AG10803 (cell line): ENCODE results near the gene REPS2.
"Not testable (repeated sequence)": the region's sequence is repeated elsewhere in the genome, so short reads cannot be mapped to it uniquely, and the experiment has no call there.

Experiments
- DNase-seq: peaks from one replicate; pipeline ENCODE4 v3.0.0; 2010; ENCODE audit warnings: low read depth
- H3K4me3 ChIP-seq: 2 replicates; pipeline ENCODE4 v1.5.1; 2011; ENCODE audit warnings: mild to moderate bottlenecking, low read length, control low read depth
- TF ChIP-seq, protein P1 (sequence below): conservative IDR thresholded peaks from 2 replicates; pipeline ENCODE4 v1.5.1; 2011; ENCODE audit warnings: mild to moderate bottlenecking, low read length, control low read depth, inconsistent platforms

REPS2 gene

DNA sequence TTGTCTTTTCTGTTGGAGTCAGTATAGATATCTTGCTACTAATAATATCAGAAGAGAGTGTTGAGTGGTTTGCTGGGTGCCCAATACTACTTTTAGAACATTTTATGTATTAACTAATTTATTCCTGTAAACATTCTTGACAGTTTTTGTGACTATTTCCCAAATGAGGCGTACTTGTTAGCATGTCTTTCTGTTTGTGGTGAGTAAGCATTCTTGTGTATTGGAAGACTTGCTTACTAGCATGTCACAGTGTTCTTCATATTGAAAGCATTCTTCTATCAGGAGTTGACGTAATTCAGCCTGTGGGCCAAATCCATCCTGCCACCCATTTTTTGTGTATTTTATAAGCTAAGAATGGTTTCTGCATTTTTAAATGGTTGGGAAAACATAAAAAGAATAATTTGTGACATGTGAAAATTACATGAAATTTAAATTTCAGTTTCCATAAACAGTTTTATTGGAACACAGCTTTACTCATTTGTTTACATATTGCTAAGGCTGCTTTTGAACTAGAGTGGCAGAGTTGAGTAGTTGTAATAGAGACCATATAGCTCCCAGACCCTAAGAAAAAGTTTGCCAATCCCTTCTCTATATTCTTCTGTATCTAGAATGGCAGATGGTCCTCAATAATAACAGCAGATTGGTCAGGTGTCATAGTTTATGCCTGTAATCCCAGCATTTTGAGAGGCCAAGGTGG is 20.4 kb downstream of the REPS2 start:
- no peak overlapping the region for H3K4me3 ChIP-seq
- TF ChIP-seq, protein P1, sequence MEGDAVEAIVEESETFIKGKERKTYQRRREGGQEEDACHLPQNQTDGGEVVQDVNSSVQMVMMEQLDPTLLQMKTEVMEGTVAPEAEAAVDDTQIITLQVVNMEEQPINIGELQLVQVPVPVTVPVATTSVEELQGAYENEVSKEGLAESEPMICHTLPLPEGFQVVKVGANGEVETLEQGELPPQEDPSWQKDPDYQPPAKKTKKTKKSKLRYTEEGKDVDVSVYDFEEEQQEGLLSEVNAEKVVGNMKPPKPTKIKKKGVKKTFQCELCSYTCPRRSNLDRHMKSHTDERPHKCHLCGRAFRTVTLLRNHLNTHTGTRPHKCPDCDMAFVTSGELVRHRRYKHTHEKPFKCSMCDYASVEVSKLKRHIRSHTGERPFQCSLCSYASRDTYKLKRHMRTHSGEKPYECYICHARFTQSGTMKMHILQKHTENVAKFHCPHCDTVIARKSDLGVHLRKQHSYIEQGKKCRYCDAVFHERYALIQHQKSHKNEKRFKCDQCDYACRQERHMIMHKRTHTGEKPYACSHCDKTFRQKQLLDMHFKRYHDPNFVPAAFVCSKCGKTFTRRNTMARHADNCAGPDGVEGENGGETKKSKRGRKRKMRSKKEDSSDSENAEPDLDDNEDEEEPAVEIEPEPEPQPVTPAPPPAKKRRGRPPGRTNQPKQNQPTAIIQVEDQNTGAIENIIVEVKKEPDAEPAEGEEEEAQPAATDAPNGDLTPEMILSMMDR, result no peak
- peak; percentile 1 for DNase-seq

- DNase-seq, H3K4me3 ChIP-seq: not testable (repeated sequence)
Measured at GRCh38 chrX:16968753-16969152, 22.3 kb downstream of the REPS2 start.

- DNase-seq, result peak; percentile 1
- no peak overlapping the region for H3K4me3 ChIP-seq
- TF ChIP-seq, protein P1, result no peak
Measured at GRCh38 chrX:16970977-16971376, 24.5 kb downstream of the REPS2 start.

- TF ChIP-seq, protein P1, result no peak
- no peak for DNase-seq
- no peak overlapping the region for H3K4me3 ChIP-seq
Measured at GRCh38 chrX:16971694-16972093, 25.2 kb downstream of the REPS2 start.

- TF ChIP-seq, protein P1, result no peak
- no peak for DNase-seq
- H3K4me3 ChIP-seq, result no peak overlapping the region
Measured at GRCh38 chrX:16975233-16975632, 28.8 kb downstream of the REPS2 start.

DNA sequence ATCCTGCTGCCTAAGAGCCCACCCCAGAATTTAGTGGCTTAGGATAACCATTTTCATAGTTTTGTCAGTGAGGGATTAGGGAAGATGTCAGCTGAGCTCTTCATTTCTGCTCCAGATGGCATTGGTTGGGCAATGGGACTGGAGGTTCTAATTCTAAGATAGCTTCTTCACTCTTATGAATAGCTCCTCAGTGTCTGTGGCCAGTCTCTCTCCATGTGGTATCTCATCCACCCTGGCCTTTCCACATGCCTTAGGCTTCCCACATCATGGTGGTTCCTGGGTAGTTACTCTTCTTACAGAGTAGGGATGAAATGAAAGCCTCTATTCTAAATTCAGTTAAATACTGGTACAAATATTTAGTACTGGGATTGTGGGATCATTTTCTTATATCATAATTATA is 31.3 kb downstream of the REPS2 start:
- no peak overlapping the region for H3K4me3 ChIP-seq
- DNase-seq, result no peak
- TF ChIP-seq, protein P1, result no peak

DNA sequence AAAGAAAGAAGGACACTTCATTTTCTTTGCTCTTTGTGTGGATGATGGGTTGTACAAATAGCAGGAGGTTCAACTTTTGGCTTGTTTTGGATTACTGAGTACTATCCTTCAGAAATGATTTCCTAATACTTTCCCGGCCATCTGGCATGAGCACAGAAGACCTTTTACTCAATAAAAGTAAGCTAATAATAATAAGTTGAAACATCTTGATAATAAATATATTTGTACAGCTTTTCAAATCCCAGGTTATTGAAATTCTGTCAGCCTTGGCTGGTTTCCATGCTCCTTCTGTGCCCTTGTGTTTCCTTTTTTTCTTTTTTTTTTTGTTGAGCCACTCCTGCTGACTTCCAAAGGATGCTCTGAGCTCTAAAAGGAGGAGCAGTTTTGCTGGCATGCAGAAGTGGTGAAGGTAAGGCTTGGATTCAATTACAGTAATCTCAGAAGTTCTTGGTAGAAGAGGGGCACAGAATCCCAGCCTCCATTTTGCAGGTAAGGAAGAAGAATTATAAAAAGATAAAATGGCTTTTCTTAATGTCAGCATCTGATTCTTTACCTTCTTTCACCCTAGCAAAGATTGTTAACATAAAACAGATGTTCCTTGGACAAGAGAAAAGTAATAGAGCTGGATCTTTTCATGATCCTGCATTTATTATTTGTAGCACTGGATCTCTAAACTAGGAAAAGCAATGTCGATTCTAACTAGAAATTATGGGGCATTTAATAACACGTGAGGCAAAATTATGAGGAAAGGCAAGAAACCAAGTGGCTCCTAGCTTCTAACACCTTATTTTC is 31.9 kb downstream of the REPS2 start:
- TF ChIP-seq, protein P1, result no peak
- DNase-seq, result no peak
- H3K4me3 ChIP-seq, result no peak overlapping the region
